Measurements from ENCODE around the gene CXCL3.

The CXCL3 gene

DNA sequence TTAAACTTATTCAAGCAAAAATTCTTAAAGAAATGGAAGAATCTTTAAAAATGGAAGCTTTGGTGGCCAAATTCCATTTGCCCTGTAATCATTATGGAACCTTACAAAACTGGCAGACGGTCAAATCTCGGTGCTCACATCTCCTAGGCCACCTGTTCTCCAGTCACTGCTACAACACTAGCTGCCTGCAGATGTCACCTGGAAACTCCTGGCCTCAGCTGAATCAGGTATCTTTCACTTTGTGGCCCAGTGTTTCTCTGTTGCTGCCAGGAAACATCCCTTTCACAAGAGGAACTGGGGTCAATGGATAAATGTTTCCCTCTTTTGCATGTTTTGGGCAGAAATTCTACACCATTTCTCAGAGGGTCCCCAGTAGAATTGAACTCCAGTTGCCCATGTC lies 4.2 kb upstream of the CXCL3 start:
- no peak for DNase-seq (ENCODE audit: low read depth)
- no peak overlapping the region for H3K4me3 ChIP-seq (replicated peaks; ENCODE audit: low read depth, low read length)
- TF ChIP-seq, protein P1, sequence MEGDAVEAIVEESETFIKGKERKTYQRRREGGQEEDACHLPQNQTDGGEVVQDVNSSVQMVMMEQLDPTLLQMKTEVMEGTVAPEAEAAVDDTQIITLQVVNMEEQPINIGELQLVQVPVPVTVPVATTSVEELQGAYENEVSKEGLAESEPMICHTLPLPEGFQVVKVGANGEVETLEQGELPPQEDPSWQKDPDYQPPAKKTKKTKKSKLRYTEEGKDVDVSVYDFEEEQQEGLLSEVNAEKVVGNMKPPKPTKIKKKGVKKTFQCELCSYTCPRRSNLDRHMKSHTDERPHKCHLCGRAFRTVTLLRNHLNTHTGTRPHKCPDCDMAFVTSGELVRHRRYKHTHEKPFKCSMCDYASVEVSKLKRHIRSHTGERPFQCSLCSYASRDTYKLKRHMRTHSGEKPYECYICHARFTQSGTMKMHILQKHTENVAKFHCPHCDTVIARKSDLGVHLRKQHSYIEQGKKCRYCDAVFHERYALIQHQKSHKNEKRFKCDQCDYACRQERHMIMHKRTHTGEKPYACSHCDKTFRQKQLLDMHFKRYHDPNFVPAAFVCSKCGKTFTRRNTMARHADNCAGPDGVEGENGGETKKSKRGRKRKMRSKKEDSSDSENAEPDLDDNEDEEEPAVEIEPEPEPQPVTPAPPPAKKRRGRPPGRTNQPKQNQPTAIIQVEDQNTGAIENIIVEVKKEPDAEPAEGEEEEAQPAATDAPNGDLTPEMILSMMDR (IDR thresholded peaks at IDR 0.05; ENCODE audit: low read length, missing control alignments): no peak

GRCh38 chr4:74041418-74041817 lies 2.9 kb upstream of the CXCL3 start:
- no peak for DNase-seq (ENCODE audit: low read depth)
- TF ChIP-seq, protein P1 (IDR thresholded peaks at IDR 0.05; ENCODE audit: low read length, missing control alignments): no peak
- H3K4me3 ChIP-seq (replicated peaks; ENCODE audit: low read depth, low read length): no peak overlapping the region

DNA sequence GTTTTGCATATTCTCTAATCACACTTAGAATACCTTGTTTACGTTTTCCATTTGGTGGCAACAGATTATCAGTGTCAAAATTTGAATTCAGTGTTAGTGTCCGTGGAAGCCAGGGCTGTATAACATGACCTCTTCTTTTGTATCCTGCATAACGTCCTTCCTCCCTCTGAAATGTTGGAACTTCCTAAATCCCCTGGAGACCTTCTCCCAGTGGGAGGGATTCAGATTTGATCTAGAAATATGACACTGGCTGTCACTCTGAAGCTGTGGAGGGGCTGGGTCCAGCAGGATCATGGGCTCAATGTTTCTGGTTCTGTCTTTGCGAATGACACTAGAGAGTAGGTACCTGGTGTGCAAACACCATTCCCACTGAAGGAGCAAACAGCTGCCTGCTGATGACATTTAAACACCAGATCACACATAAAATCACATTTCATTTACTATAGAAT lies 850 bp upstream of the CXCL3 start:
- TF ChIP-seq, protein P1 (IDR thresholded peaks at IDR 0.05; ENCODE audit: low read length, missing control alignments): no peak
- peak; percentile 22 for DNase-seq (ENCODE audit: low read depth)
- peak overlapping the region; percentile 82 for H3K4me3 ChIP-seq (replicated peaks; ENCODE audit: low read depth, low read length)

GRCh38 chr4:74038086-74038424 lies 434 bp downstream of the CXCL3 start:
- TF ChIP-seq, protein P1 (IDR thresholded peaks at IDR 0.05; ENCODE audit: low read length, missing control alignments): no peak
- peak overlapping the region; percentile 82 for H3K4me3 ChIP-seq (replicated peaks; ENCODE audit: low read depth, low read length)
- no peak for DNase-seq (ENCODE audit: low read depth)

GRCh38 chr4:74037076-74037955 lies 1.2 kb downstream of the CXCL3 start:
- peak overlapping the region; percentile 82 for H3K4me3 ChIP-seq (replicated peaks; ENCODE audit: low read depth, low read length)
- DNase-seq (ENCODE audit: low read depth): no peak
- TF ChIP-seq, protein P1 (IDR thresholded peaks at IDR 0.05; ENCODE audit: low read length, missing control alignments): no peak

- TF ChIP-seq, protein P1 (IDR thresholded peaks at IDR 0.05; ENCODE audit: low read length, missing control alignments): no peak
- H3K4me3 ChIP-seq (replicated peaks; ENCODE audit: low read depth, low read length): no peak overlapping the region
- peak; percentile 51 for DNase-seq (ENCODE audit: low read depth)
Observed at GRCh38 chr4:74033739-74034138, 4.8 kb downstream of the CXCL3 start.

DNA sequence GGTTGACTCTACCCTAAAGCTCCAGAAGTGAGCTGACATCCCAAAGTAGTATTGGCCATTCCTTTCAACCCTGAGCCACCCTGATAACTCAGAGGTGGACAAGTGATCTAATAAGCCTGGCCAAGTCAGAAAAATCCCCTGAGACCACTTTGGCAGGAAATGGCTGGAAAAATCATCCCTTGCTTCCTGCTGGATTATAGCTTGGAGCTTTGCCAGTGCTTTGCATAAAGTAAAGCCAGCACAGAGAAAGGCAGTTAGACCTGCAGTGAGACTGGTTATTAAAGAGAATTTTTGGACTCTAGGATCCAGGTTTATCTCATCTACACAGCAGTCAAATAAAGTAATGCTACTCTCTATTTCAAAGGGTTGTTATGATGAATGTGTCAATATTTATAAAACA lies 6.4 kb downstream of the CXCL3 start:
- TF ChIP-seq, protein P1 (IDR thresholded peaks at IDR 0.05; ENCODE audit: low read length, missing control alignments): no peak
- no peak overlapping the region for H3K4me3 ChIP-seq (replicated peaks; ENCODE audit: low read depth, low read length)
- peak; percentile 53 for DNase-seq (ENCODE audit: low read depth)
